ENCODE results near the gene PIK3IP1.

DNA sequence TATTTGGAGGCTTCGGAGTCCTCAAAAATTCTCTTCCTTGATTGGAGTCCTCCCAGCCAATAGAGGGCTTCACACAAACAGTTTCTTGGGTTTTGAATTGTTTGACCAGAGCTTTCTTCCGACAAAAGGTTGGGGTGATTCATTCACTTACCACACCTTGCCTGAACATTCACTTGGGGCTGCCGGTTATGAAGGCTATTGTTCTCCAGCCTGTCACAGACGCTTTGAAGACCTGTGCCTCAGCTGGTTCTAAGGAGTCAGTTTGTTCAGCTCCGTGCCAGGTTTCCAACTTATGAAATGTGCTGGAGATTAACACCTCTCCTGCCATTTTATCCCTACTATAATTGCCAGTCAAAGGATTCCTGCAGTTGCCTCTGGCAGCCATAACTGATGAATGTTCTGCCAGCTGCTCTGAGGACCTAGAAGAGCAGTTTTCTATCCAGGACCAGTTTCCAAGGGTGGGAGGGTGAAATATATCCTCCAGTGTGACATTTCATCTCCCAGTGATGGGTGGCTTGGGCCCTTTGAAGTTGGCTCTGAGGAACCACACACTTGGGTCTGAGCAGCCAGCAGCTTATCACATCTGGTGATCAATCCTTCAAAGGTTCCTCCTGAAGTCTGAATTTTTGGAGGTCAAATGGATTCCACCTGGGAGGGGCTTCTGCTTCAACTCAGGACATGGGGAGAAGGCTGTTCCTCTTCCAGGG, 48.8 kb downstream of the PIK3IP1 start:
- TF ChIP-seq ARNTL (CRISPR knock-in tag; IDR thresholded peaks at IDR 0.05; ENCODE audit: borderline replicate concordance, low read depth) (no peak), ZFP3 (CRISPR knock-in tag; IDR thresholded peaks at IDR 0.05) (no peak)

Measured in SK-N-SH treated with all-trans-retinoic acid at 6 μM for 48 hours (cell line).